SJCRH30 (cell line): Measurements from ENCODE around the gene LRRFIP2. TPM values are rescaled to one million over a fixed set of nuclear protein-coding genes. Genes with fewer than 3 reads are reported as not detected.
"Not testable (repeated sequence)": the region's sequence is repeated elsewhere in the genome, so short reads cannot be mapped to it uniquely, and the experiment has no call there.

ENCODE experiments used
- DNase-seq, 2 experiments: peaks; one replicate each; pipeline ENCODE4 v3.0.0-alpha.2; 2015 to 2020
- H3K27ac ChIP-seq: fragments of 250-450 bp; sonication (Bioruptor Pico); 2 replicates; pipeline ENCODE4 v1.5.1; 2020; ENCODE audit warnings: mild to moderate bottlenecking, moderate library complexity
- H3K27me3 ChIP-seq: fragments of 250-450 bp; sonication (Bioruptor Pico); 2 replicates; pipeline ENCODE4 v1.5.1; 2020; ENCODE audit warnings: mild to moderate bottlenecking, moderate library complexity
- H3K36me3 ChIP-seq: fragments of 250-450 bp; sonication (Bioruptor Pico); 2 replicates; pipeline ENCODE4 v1.5.1; 2020; ENCODE audit warnings: mild to moderate bottlenecking, moderate library complexity
- H3K4me1 ChIP-seq: fragments of 250-450 bp; sonication (Bioruptor Pico); 2 replicates; pipeline ENCODE4 v1.5.1; 2020; ENCODE audit warnings: mild to moderate bottlenecking, moderate library complexity
- H3K4me3 ChIP-seq: fragments of 250-450 bp; sonication (Bioruptor Pico); 2 replicates; pipeline ENCODE4 v1.5.1; 2020; ENCODE audit warnings: mild to moderate bottlenecking, moderate library complexity
- H3K9me3 ChIP-seq: fragments of 250-450 bp; sonication (Bioruptor Pico); replicated peaks from 2 replicates; pipeline ENCODE4 v1.5.1; 2020; ENCODE audit warnings: mild to moderate bottlenecking, moderate library complexity
- total RNA-seq: library from RNA; depleted of rRNA; stranded (reverse); fragments of >200 nt; shearing (Covaris generic); gene quantifications from 2 replicates; pipeline ENCODE4 v1.2.3, GENCODE V29; 2014

LRRFIP2 gene
- total RNA-seq, 1 experiment from 2014 or later = 34.5 TPM

DNA sequence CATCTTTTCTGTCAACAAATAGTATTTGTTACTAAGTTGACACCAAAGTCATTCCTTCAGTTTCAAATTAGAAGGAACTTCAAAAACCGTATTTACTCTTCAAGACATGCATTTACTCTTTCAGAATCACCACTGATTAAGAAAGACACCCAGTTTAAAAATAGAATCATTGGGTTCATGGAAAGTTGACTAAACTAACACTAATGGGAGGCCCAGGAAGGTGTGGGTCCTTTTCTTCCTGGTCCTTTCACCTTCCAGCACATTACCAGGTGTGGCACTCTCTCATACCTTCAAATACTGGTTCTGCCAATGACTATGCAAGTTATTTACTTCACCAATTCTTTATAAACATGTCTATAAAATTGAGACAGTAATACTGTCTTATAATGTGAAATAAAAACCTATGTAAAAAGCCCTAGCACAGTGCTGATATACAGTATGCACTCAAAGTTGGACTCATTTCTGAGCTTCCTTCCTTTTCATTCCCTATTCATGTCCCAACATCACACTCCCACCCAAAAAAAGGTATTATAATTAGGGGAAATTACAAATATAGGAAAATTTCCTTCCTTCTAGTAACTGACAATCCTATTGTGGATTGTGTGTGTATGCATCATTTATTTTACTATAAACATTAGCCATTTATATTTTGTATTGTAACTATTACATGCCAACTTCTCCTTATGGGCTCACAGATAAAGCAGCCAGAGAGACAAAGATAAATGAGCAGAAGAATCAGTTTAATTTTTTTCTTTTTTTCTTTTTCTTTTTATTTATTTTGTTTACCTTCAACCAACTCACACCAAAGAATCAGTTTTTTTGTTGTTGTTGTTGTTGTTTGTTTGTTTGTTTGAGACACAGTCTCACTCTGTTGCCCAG lies 48.9 kb downstream of the LRRFIP2 start:
- H3K9me3 ChIP-seq = no peaks in the 10 kb centered on the region
- H3K4me3 ChIP-seq = no peak overlapping the region
- no peak for DNase-seq
- no peaks in the 10 kb centered on the region for H3K4me1 ChIP-seq
- no peak overlapping the region for H3K27ac ChIP-seq
- H3K27me3 ChIP-seq = no peaks in the 10 kb centered on the region
- H3K36me3 ChIP-seq = no peaks in the 10 kb centered on the region

DNA sequence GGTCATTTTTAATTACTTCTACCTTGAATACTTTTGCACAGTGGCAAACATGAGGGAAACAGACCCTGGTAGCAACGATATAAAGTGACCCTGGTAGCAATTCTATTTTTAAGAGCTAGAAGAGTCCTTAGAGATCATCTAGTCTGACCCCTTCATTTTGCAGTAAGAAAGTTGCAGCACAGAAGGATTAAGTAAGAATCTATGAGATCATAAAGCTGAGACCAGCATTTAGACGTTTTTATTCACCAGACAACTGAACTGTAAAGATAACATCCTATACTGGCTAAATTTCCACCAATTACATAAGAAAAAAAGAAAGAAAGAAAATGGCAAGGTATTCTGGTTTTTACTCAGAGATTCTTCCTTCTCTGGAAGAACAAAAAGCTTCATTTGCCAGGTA lies 49.9 kb downstream of the LRRFIP2 start:
- no peaks in the 10 kb centered on the region for H3K27me3 ChIP-seq
- no peak overlapping the region for H3K4me3 ChIP-seq
- no peak for DNase-seq
- no peaks in the 10 kb centered on the region for H3K9me3 ChIP-seq
- H3K27ac ChIP-seq = no peak overlapping the region
- no peaks in the 10 kb centered on the region for H3K36me3 ChIP-seq
- no peaks in the 10 kb centered on the region for H3K4me1 ChIP-seq

DNA sequence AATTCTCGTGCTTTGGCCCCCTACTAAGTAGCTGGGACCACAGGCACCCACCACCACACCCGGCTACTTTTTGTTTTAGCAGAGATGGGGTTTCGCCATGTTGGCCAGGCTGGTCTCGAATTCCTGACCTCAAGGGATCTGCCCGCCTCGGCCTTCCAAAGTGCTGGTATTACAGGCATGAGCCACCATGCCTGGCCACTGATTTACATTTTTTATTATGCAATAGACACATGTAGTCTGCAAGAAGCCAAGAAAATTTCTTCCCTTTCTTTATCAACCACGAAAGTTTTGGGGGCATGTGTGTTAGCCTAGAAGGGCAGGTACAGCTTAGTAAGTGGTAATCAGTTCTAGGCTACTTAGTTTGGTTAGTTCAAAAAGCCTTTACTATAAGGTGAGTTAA lies 51.1 kb downstream of the LRRFIP2 start:
- Histone ChIP-seq H3K9me3 (no peaks in the 10 kb centered on the region), H3K27me3 (no peaks in the 10 kb centered on the region), H3K4me1 (no peaks in the 10 kb centered on the region), H3K36me3 (no peaks in the 10 kb centered on the region), H3K27ac (no peak overlapping the region), H3K4me3 (no peak overlapping the region)
- no peak for DNase-seq

DNA sequence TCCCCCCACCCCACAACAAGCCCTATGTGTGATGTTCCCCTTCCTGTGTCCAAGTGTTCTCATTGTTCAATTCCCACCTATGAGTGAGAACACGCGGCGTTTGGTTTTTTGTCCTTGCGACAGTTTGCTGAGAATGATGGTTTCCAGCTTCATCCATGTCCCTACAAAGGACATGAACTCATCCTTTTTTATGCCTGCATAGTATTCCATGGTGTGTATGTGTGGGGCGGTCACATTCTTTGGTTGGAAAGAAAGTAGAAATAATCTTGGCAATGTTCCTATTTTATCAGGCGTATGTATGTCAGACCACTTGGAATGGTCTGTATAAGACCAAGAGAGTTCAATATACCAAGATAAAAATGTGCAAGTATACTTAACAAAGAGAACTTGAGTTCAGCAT lies 52.3 kb downstream of the LRRFIP2 start:
- not testable (repeated sequence) for H3K27ac ChIP-seq, H3K4me3 ChIP-seq, DNase-seq, H3K4me1 ChIP-seq, H3K27me3 ChIP-seq, H3K9me3 ChIP-seq, H3K36me3 ChIP-seq

DNA sequence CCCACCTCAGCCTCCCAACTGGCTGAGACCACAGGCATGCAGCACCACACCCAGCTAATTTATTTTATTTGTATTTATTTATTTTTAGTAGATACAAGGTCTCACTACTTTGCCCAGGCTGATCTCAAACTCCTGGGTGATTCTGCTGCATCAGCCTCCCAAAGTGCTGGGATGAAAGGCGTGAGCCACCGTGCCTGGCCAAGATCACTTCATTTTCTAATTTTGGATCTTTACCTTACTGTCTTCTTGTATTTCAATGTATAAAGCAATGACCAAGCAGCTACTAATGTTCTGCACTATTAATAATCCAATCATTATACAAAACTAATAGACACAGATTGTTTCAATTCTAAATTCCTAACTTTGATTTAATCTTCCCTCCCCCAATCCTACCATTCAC lies 56.2 kb downstream of the LRRFIP2 start:
- H3K4me1 ChIP-seq = peaks cover 11% of the 10 kb centered on the region; the same call in 1 of the 2 replicates
- no peaks in the 10 kb centered on the region for H3K36me3 ChIP-seq
- H3K4me3 ChIP-seq = no peak overlapping the region
- no peak for DNase-seq
- no peak overlapping the region for H3K27ac ChIP-seq
- no peaks in the 10 kb centered on the region for H3K27me3 ChIP-seq
- H3K9me3 ChIP-seq = no peaks in the 10 kb centered on the region

DNA sequence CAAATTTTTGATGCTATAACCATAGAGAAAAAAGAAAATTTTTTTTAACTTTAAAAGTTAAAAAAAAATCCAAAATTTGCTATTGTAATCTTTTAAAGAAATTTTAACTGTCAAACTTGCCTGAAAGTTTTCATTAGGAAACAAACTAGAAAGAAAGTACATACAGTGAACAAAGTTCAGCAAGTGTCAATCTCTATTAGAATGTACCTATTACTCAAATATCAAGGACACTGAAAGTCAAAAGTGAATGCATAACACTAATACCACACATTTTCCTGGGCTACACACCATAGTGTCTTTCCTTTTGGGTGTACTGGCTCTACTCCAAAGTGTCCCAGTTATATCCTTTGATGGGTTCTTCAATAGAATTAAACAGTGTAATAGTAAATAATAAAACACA lies 56.8 kb downstream of the LRRFIP2 start:
- DNase-seq = no peak
- Histone ChIP-seq H3K27me3 (no peaks in the 10 kb centered on the region), H3K27ac (no peak overlapping the region), H3K9me3 (no peaks in the 10 kb centered on the region), H3K4me1 (peaks cover 11% of the 10 kb centered on the region; the same call in 1 of the 2 replicates), H3K4me3 (no peak overlapping the region), H3K36me3 (no peaks in the 10 kb centered on the region)

DNA sequence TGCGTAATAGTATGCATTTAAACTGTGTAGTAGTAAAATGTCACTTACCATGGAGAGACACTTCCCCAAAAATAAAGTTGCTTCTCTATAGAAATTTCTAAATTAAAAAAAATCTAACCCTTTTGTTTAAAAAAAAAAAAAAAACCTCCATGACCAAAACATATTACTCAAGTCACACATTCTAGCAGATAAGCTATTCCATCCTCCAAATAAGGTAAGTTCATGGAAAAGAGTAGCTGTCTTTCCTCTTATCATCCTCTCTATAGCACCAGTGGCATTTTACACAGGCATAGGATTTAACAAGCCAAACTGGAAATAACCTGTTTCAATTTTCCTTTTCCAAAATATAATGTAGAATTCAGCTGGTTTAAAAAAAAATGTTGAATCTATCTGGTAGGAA lies 57.4 kb downstream of the LRRFIP2 start:
- Histone ChIP-seq H3K9me3 (no peaks in the 10 kb centered on the region), H3K36me3 (no peaks in the 10 kb centered on the region), H3K4me3 (no peak overlapping the region), H3K27me3 (no peaks in the 10 kb centered on the region), H3K4me1 (peaks cover 11% of the 10 kb centered on the region; the same call in 1 of the 2 replicates), H3K27ac (no peak overlapping the region)
- no peak for DNase-seq

DNA sequence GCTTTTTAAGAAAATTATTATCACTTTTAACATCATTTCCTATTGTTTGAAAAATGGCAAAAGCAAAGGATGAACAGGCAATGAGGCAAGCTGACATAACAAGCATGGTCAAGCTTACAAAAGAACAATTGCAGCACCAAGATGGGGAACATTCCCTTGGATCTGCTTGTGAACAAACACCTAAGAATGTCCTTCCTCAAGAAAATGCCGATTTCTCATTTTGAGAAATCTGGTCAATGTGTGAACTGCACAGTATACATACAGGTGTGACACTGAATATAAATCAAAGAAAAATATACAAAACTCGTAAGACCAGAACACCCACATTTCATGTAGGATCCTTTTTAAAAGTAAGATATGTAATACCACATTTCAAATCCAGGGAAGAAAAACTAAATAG lies 58.9 kb downstream of the LRRFIP2 start:
- DNase-seq = no peak

DNA sequence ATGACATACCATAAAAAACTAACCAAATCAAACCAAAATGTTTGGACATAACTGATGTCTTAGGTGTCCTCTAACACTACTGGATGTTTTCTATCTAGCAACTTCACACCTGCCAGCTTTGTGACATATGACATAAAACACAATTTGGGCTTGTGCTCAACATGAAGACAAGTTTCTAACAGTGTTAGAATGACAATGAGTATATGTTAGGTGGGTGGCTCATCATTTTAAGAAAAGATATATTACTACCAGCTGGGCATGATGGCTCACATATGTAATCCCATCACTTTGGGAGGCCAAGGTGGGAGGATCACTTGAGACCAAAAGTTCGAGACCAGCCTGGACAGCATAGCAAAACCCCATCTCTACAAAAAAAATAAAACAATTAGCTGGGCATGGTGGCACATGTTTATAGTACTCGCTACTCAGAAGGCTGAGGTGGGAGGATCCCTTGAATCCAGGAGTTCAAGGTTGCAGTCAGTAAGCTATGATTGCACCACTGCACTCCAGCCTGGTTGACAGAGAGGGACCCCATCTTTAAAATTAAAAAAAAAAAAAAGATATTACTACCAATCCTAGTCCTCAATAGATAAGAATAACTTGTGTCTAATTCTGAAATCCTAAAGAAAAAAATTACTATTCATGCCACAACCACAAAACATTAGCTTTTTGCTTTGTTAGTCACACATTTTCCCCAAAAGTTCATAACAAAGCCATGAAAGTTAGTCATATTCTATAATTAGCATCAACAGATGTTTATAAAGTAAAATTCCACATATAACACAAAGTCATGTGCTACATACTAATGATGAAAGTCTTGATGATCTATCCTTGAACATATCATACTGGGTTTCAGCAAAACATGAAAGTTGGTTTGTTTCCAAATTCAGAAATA lies 59.9 kb downstream of the LRRFIP2 start:
- no peak for DNase-seq
- H3K36me3 ChIP-seq = no peaks in the 10 kb centered on the region
- H3K4me1 ChIP-seq = peaks cover 11% of the 10 kb centered on the region; the same call in 1 of the 2 replicates
- H3K9me3 ChIP-seq = no peaks in the 10 kb centered on the region
- H3K27ac ChIP-seq = peak overlapping the region; percentile 7; the same call in 1 of the 2 replicates
- H3K4me3 ChIP-seq = no peak overlapping the region
- no peaks in the 10 kb centered on the region for H3K27me3 ChIP-seq

More for the DNA sequence above, 58.9 kb downstream of the LRRFIP2 start:
- Histone ChIP-seq H3K27me3 (no peaks in the 10 kb centered on the region), H3K27ac (peak overlapping the region; percentile 7; the same call in 1 of the 2 replicates), H3K4me1 (peaks cover 11% of the 10 kb centered on the region; the same call in 1 of the 2 replicates), H3K4me3 (no peak overlapping the region), H3K36me3 (no peaks in the 10 kb centered on the region), H3K9me3 (no peaks in the 10 kb centered on the region)

DNA sequence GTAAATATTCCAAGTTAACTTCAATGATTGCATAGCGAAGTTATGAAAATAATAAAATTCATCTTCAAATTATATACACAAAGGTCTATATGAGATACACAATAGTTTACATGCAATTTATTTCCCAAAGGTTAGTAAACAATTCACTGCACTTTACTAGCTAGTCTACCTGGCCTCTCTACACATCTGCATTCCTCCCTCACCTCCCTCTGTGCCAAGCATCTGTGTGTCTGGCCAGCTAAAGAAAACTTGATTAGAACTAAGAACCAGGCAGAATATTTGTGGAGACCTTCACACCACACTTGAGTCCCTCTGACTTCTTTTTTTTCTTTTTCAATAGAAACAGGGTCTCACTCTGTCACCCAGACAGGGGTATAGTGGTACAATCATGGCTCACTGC lies 61.4 kb downstream of the LRRFIP2 start:
- H3K36me3 ChIP-seq = no peaks in the 10 kb centered on the region
- H3K4me1 ChIP-seq = peaks cover 11% of the 10 kb centered on the region; the same call in 1 of the 2 replicates
- no peak overlapping the region for H3K27ac ChIP-seq
- no peak overlapping the region for H3K4me3 ChIP-seq
- no peaks in the 10 kb centered on the region for H3K27me3 ChIP-seq
- H3K9me3 ChIP-seq = no peaks in the 10 kb centered on the region
- no peak for DNase-seq

DNA sequence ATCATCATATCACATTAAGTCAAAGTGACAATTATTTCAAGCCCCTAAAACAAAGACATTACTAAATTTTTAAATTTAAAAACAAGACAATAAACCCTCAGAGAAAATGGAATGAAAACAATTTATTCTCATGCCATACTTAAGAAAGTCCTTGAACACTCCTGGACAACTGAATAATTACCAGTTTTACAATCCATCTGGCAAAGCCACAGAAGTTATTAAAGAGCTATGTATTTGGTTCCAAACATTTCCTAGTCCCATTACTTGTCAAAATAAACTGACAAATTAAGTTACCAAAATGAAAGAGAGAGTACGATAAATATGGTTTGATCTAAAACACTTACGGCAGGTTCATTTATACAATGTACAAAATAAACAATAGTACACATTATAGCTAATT lies 63.2 kb downstream of the LRRFIP2 start:
- Histone ChIP-seq H3K4me1 (peaks cover 11% of the 10 kb centered on the region; the same call in 1 of the 2 replicates), H3K4me3 (no peak overlapping the region), H3K27me3 (no peaks in the 10 kb centered on the region), H3K36me3 (no peaks in the 10 kb centered on the region), H3K9me3 (no peaks in the 10 kb centered on the region), H3K27ac (no peak overlapping the region)
- no peak for DNase-seq

DNA sequence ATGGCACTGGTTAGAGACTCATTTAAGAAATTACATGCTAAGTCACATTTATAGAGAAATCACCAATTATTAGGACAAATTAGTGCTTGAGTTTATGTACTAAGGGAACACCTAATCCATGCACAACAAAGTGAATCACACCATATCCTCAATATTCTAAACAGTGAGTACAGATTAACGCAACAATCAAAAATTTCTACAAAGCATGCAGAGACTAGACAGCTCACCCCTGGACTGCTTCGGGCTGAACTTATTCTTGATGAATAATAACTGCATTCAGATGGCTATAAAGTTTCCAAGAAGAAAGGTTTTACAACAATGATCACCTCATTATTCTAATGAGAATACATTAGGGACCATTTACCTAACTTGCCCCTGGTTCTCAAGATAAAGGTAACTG lies 66.5 kb downstream of the LRRFIP2 start:
- Histone ChIP-seq H3K4me3 (no peak overlapping the region), H3K36me3 (no peaks in the 10 kb centered on the region), H3K4me1 (no peaks in the 10 kb centered on the region), H3K27me3 (no peaks in the 10 kb centered on the region), H3K27ac (no peak overlapping the region), H3K9me3 (no peaks in the 10 kb centered on the region)
- DNase-seq = no peak

DNA sequence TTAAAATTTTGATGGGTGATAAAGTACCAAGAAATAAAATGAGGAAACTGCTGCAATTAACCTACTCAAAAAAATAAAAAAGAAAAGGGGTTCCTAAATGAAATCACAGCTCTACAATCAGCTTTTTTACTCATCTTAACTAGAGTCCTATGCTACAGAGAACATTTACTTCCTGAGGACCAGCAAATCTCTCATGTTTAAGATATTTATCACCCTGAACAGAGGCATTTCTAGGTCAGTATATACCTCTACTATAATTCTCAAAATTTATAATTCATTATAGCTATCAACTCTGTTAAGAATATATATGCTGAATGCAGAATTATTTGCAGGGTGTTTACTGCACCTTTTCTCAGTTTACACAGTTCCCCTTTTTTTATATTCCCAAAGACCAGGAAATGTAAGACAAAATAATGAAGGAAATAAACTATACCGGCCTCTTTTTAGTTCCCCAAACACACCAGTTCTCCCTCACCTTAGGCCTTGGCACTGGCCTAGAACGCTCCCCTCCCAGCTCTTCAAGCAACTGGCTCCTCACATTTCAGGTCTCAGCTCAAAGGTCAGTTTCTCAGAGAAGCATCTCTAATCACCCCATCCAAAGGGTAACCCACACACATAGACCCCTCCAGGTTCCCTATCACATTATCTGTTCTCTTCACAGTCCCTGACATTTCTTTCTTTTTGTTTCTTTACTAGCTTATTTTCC lies 71.1 kb downstream of the LRRFIP2 start:
- H3K4me3 ChIP-seq = no peak overlapping the region

DNA sequence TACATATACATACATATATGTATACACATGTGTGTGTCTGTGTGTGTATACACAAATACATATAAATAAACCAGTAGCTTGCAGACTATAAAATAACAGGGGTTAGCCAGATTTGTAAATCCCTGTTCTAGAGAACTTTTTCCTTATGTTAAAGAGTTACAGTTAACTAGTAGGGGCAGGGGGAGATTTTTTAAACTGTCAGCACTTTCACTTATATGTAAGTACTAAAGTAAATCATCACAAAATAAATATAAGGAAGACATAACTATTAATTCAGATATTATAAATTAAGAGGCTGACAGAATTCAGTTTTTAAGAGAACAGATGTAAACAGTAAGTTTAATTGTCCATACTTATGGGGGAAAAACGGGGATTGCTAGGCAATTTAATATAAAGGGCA lies 74.0 kb downstream of the LRRFIP2 start:
- Histone ChIP-seq H3K4me3 (no peak overlapping the region), H3K27me3 (no peaks in the 10 kb centered on the region), H3K36me3 (peaks cover 3% of the 10 kb centered on the region; the same call in 1 of the 2 replicates), H3K4me1 (peaks cover 7% of the 10 kb centered on the region), H3K27ac (no peak overlapping the region), H3K9me3 (no peaks in the 10 kb centered on the region)
- no peak for DNase-seq

More for the DNA sequence above, 71.1 kb downstream of the LRRFIP2 start:
- Histone ChIP-seq H3K27ac (no peak overlapping the region), H3K4me1 (no peaks in the 10 kb centered on the region), H3K9me3 (no peaks in the 10 kb centered on the region), H3K27me3 (no peaks in the 10 kb centered on the region), H3K36me3 (no peaks in the 10 kb centered on the region)
- DNase-seq = no peak
